WTC11 (cell line): ENCODE measurements around the gene PKMYT1. TPM values are rescaled to one million over a fixed set of nuclear protein-coding genes. Genes with fewer than 3 reads are reported as not detected.

Source experiments
- ATAC-seq: fragments of 200-7000 bp; cut with Tn5 transposase; 2 replicates; pipeline ENCODE4 v1.10.0; 2021; ENCODE audit warnings: mild to moderate bottlenecking, moderate library complexity
- CTCF ChIA-PET: fragments of 300-600 bp; sonication (Branson Sonifier 250); formaldehyde crosslinking; loops from one replicate; lab custom pipeline; 2021; ENCODE audit warnings: antibody characterized with exemption; lab: Charles Lee
- POLR2A ChIA-PET: fragments of 350-600 bp; sonication (Branson Sonifier 250); formaldehyde crosslinking; loops from one replicate; lab custom pipeline; 2021; ENCODE audit warnings: antibody characterized with exemption; lab: Charles Lee
- DNase-seq: peaks from one replicate; pipeline ENCODE4 v3.0.0; 2021; ENCODE audit warnings: low spot score
- H3K27ac Mint-ChIP-seq: 2 replicates; pipeline ENCODE4 v1.8.0; 2021; ENCODE audit warnings: mixed read lengths
- H3K27me3 Mint-ChIP-seq: 2 replicates; pipeline ENCODE4 v1.8.0; 2021; ENCODE audit warnings: low read depth, mild to moderate bottlenecking, moderate library complexity, mixed read lengths
- H3K36me3 Mint-ChIP-seq: 2 replicates; pipeline ENCODE4 v1.8.0; 2021; ENCODE audit warnings: mixed read lengths
- H3K4me1 Mint-ChIP-seq: 2 replicates; pipeline ENCODE4 v1.8.0; 2022; ENCODE audit warnings: mixed read lengths
- H3K4me3 Mint-ChIP-seq: 2 replicates; pipeline ENCODE4 v1.8.0; 2021; ENCODE audit warnings: mild to moderate bottlenecking, moderate library complexity, mixed read lengths
- H3K9me3 Mint-ChIP-seq: 2 replicates; pipeline ENCODE4 v1.8.0; 2021; ENCODE audit warnings: mixed read lengths
- CREM ChIP-seq: sonication (generic); formaldehyde crosslinking; IDR thresholded peaks from 2 replicates; pipeline ENCODE4 v1.8.1; 2022; ENCODE audit warnings: mild to moderate bottlenecking, missing genetic modification reagents, moderate library complexity
- ELF4 ChIP-seq: sonication (generic); formaldehyde crosslinking; IDR thresholded peaks from 2 replicates; pipeline ENCODE4 v1.8.1; 2022; ENCODE audit warnings: low read depth, mild to moderate bottlenecking, moderate library complexity, missing genetic modification reagents
- HMGA2 ChIP-seq: fragments of 250-450 bp; sonication (Bioruptor Pico); IDR thresholded peaks from 2 replicates; pipeline ENCODE4 v1.4.0; 2021; ENCODE audit warnings: mild to moderate bottlenecking, moderate library complexity
- JUN ChIP-seq: sonication (generic); formaldehyde crosslinking; IDR thresholded peaks from 2 replicates; pipeline ENCODE4 v1.8.0; 2023; ENCODE audit warnings: mild to moderate bottlenecking, missing genetic modification reagents
- NFE2L1 ChIP-seq: sonication (generic); formaldehyde crosslinking; IDR thresholded peaks from 2 replicates; pipeline ENCODE4 v1.8.1; 2023; ENCODE audit warnings: missing genetic modification reagents
- NFYB ChIP-seq: sonication (generic); formaldehyde crosslinking; conservative IDR thresholded peaks from 2 replicates; pipeline ENCODE4 v1.8.0; 2022; ENCODE audit warnings: low read depth, missing genetic modification reagents
- NR3C1 ChIP-seq: sonication (generic); formaldehyde crosslinking; conservative IDR thresholded peaks from 2 replicates; pipeline ENCODE4 v1.8.1; 2023; ENCODE audit warnings: low read depth, mild to moderate bottlenecking, missing genetic modification reagents
- RELA ChIP-seq: sonication (generic); formaldehyde crosslinking; IDR thresholded peaks from 2 replicates; pipeline ENCODE4 v1.8.1; 2022; ENCODE audit warnings: missing genetic modification reagents, mild to moderate bottlenecking, borderline replicate concordance
- SMAD4 ChIP-seq: sonication (generic); formaldehyde crosslinking; IDR thresholded peaks from 2 replicates; pipeline ENCODE4 v1.8.0; 2022; ENCODE audit warnings: mild to moderate bottlenecking, missing genetic modification reagents
- SOX15 ChIP-seq: fragments of 250-450 bp; sonication (Bioruptor Pico); IDR thresholded peaks from 2 replicates; pipeline ENCODE4 v1.9.0; 2021; ENCODE audit warnings: mild to moderate bottlenecking
- TEAD1 ChIP-seq: sonication (generic); formaldehyde crosslinking; IDR thresholded peaks from 2 replicates; pipeline ENCODE4 v1.8.0; 2022; ENCODE audit warnings: mild to moderate bottlenecking, missing genetic modification reagents
- ZBTB21 ChIP-seq: sonication (generic); formaldehyde crosslinking; IDR thresholded peaks from 2 replicates; pipeline ENCODE4 v1.8.1; 2023; ENCODE audit warnings: mild to moderate bottlenecking, missing genetic modification reagents, borderline replicate concordance
- ZNF121 ChIP-seq: sonication (generic); formaldehyde crosslinking; IDR thresholded peaks from 2 replicates; pipeline ENCODE4 v1.8.0; 2023; ENCODE audit warnings: missing genetic modification reagents
- ZNF138 ChIP-seq: sonication (generic); formaldehyde crosslinking; conservative IDR thresholded peaks from 2 replicates; pipeline ENCODE4 v1.8.1; 2022; ENCODE audit warnings: mild to moderate bottlenecking, moderate library complexity, missing genetic modification reagents
- ZNF219 ChIP-seq: sonication (generic); formaldehyde crosslinking; IDR thresholded peaks from 2 replicates; pipeline ENCODE4 v1.8.0; 2023; ENCODE audit warnings: missing genetic modification reagents, mild to moderate bottlenecking, borderline replicate concordance
- ZNF232 ChIP-seq: sonication (generic); formaldehyde crosslinking; IDR thresholded peaks from 2 replicates; pipeline ENCODE4 v1.8.0; 2022; ENCODE audit warnings: mild to moderate bottlenecking, missing genetic modification reagents
- ZNF416 ChIP-seq: fragments of 250-450 bp; sonication (Bioruptor Pico); IDR thresholded peaks from 2 replicates; pipeline ENCODE4 v1.9.0; 2021; ENCODE audit warnings: mild to moderate bottlenecking, inconsistent platforms
- ZNF423 ChIP-seq: fragments of 250-450 bp; sonication (Bioruptor Pico); IDR thresholded peaks from 2 replicates; pipeline ENCODE4 v2.1.2; 2022; ENCODE audit warnings: mild to moderate bottlenecking, moderate library complexity
- total RNA-seq: library from RNA; stranded (reverse); gene quantifications from 3 replicates; pipeline ENCODE4 v1.2.3, GENCODE V29; 2021
- TF ChIP-seq, protein P1 (sequence below): fragments of 250-450 bp; sonication (Bioruptor Pico); conservative IDR thresholded peaks from 2 replicates; pipeline ENCODE4 v1.9.0; 2021; ENCODE audit warnings: mild to moderate bottlenecking
- TF ChIP-seq, protein P2 (sequence below): sonication (generic); formaldehyde crosslinking; conservative IDR thresholded peaks from 2 replicates; pipeline ENCODE4 v1.8.1; 2022; ENCODE audit warnings: mild to moderate bottlenecking, missing genetic modification reagents
- TF ChIP-seq, protein P3 (sequence below): fragments of 200-600 bp; IDR thresholded peaks from 2 replicates; pipeline ENCODE4 v1.8.0; 2022; ENCODE audit warnings: antibody characterized with exemption
- TF ChIP-seq, protein P4 (sequence below): sonication (generic); formaldehyde crosslinking; IDR thresholded peaks from 2 replicates; pipeline ENCODE4 v1.8.0; 2022; ENCODE audit warnings: mild to moderate bottlenecking, missing genetic modification reagents
- TF ChIP-seq, protein P5 (sequence below): sonication (generic); formaldehyde crosslinking; IDR thresholded peaks from 2 replicates; pipeline ENCODE4 v1.8.0; 2023; ENCODE audit warnings: mild to moderate bottlenecking, missing genetic modification reagents

Gene PKMYT1
- total RNA-seq, 1 experiment from 2014 or later: 120 TPM

DNA sequence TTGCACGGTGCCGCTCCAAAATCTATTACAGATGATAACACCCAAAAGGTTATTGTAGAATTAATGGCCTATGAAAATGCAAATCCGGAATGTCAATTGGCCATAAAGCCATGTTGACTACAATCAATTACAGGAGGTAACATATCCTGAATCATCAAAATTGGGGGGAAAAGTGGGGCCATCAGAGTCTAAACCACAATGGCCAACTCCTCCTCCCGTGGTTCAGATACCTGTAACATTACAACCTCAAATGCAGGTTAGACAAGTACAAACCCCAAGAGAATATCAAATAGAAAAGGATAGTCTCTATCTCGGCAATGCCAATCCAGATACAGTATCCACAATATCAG, 53.6 kb downstream of the PKMYT1 start (continued):
- no peak for TF ChIP-seq NFYB (CRISPR knock-in tag)
- TF ChIP-seq ZNF416: no peak
- TF ChIP-seq JUN (CRISPR knock-in tag): no peak
- no peak for TF ChIP-seq SMAD4 (CRISPR knock-in tag)
- no peak for TF ChIP-seq ZNF121 (CRISPR knock-in tag)
- no peak for TF ChIP-seq ZNF138 (CRISPR knock-in tag)
- no peak for TF ChIP-seq RELA
- TF ChIP-seq, protein P1, sequence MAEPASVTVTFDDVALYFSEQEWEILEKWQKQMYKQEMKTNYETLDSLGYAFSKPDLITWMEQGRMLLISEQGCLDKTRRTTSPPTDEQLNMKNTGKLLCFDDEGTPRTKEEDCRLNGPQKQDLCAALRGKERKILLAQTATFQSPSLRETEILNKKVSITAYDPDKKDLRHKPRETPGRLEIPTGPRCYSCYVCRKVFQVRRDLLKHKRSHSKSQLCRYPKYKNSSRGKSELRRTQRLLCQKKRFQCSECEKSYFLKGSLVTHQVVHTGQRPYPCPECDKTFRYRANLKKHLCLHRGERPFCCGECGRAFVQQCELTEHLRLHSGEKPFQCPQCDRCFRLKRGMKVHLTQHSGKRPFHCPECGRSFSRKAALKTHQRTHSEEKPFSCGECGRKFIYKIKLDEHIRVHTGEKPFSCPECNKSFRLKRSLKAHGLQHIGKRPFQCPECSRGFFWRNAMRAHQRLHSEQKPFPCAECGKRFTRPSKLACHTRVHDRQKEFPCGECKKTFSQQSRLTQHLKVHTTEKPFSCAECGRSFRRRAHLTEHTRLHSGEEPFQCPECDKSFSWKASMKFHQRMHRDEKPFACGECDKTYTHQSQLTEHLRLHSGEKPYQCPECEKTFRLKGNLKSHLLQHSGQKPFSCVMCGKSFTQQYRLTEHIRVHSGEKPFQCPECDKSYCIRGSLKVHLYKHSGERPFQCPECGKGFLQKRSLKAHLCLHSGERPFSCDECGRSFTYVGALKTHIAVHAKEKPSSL: no peak
- TF ChIP-seq, protein P2, sequence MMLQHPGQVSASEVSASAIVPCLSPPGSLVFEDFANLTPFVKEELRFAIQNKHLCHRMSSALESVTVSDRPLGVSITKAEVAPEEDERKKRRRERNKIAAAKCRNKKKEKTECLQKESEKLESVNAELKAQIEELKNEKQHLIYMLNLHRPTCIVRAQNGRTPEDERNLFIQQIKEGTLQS (CRISPR knock-in tag): no peak
- no peak for TF ChIP-seq SOX15 (CRISPR knock-in tag)
- TF ChIP-seq, all 79 proteins: peak for 0

DNA sequence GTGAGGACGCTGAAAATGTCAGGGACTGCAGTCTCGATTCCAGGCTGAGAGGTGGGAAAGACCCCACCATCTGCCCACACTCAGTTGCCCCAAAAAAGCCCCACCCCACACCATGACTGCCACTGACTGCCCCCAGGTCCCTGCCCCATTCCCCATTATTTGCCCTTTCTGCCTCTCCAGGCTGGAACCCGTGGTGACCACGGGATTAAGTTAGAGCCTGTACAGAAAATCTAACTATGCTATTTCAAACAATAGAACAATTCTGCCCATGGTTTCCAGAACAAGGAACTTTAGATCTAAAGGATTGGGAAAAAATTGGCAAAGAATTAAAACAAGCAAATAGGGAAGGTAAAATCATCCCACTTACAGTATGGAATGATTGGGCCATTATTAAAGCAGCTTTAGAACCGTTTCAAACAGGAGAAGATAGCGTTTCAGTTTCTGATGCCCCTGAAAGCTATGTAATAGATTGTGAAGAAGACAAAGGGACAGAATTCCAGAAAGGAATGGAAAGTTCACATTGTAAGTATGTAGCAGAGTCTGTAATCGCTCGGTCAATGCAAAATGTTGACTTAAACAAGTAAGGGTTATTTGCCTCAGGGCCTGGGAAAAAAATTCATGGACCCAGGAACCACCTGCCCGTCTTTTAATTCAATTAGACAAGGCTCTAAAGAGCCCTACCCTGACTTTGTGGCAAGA, 54.1 kb downstream of the PKMYT1 start:
- H3K27ac Mint-ChIP-seq: peak overlapping the region; percentile 64; the same call in 1 of the 2 replicates
- H3K36me3 Mint-ChIP-seq: peaks cover 3% of the 10 kb centered on the region; the same call in 1 of the 2 replicates
- H3K9me3 Mint-ChIP-seq: peaks cover 9% of the 10 kb centered on the region
- CTCF ChIA-PET: interaction anchor here (0.6 to 3.1 kb wide), 36 partner anchors 9 to 173 kb away, joined by 3 to 42 read pairs (median 7); partner anchors contain the start of genes FLYWCH1, FLYWCH2, KREMEN2 and PRSS21
- peaks cover 33% of the 10 kb centered on the region for H3K4me1 Mint-ChIP-seq
- no peak for DNase-seq
- TF ChIP-seq, protein P2 (CRISPR knock-in tag): no peak
- TF ChIP-seq ZNF219 (CRISPR knock-in tag): 0 out of 2 replicates have a peak, but pooled peaks have one; percentile 13
- peaks cover 9% of the 10 kb centered on the region for H3K27me3 Mint-ChIP-seq
- POLR2A ChIA-PET: interaction anchor here (0.5 to 1.0 kb wide), 4 partner anchors 15 to 51 kb away, joined by 3 to 5 read pairs (median 4); partner anchors contain the start of gene FLYWCH1
- H3K4me3 Mint-ChIP-seq: peak overlapping the region; percentile 55
- ATAC-seq: no peak

DNA sequence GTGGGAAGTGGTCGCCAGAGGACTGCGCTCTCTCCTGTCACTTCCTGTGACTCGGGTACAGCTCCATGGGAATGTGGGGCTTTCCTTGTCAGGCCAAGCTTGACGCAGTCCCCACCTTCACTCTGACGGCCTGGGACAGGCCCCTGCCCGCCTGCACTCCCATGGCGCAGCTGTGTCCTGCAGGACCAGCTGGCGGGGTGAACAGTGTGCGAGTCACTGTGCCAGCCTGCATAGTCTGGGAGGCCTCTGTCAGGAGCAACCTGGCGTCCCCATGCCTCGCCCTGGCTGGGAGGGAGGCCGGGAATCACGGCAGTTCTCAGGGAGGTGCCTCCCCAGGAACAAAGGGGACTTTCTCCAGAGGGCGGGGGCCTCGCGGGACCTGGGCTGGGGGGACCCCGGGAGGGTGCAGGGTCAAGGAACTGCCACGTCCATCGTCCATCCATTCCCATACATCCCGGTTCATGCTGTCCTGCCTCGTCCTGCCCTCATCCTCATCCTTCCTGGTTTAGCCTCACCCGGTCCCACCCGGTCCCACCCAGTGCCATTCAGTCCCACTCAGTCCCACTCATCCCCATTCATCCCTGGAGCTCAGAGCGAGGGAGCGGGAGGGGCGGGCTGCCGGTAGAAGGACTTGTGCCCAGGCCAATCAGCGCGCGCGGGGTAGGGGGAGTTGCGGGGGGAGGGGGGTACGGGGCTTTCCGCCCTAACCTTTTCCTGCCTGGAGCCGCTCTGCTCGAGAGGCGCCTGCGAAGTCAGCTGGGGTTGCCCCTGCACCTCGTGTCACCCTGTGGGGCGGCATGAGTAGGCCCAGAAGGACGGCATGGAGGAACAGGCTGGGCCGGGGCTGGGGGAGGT, 55.1 kb downstream of the PKMYT1 start:
- Mint-ChIP-seq H3K4me3 (peak overlapping the region; percentile 55), H3K36me3 (peaks cover 3% of the 10 kb centered on the region; the same call in 1 of the 2 replicates), H3K4me1 (peaks cover 33% of the 10 kb centered on the region), H3K9me3 (peaks cover 9% of the 10 kb centered on the region), H3K27me3 (peaks cover 9% of the 10 kb centered on the region), H3K27ac (no peak overlapping the region)
- DNase-seq: peak; percentile 74
- POLR2A ChIA-PET: interaction anchor here (0.5 to 1.0 kb wide), 3 partner anchors 14 to 49 kb away, joined by 3 to 4 read pairs (median 3); partner anchors contain the start of gene FLYWCH1
- peak; percentile 79 for ATAC-seq
- CTCF ChIA-PET: interaction anchor here (0.5 to 2.1 kb wide), 25 partner anchors 8 to 1384 kb away, joined by 3 to 17 read pairs (median 5); partner anchors contain the start of genes FLYWCH1, FLYWCH2, KREMEN2 and PRSS21
- no peak for TF ChIP-seq ELF4
- TF ChIP-seq, protein P3, sequence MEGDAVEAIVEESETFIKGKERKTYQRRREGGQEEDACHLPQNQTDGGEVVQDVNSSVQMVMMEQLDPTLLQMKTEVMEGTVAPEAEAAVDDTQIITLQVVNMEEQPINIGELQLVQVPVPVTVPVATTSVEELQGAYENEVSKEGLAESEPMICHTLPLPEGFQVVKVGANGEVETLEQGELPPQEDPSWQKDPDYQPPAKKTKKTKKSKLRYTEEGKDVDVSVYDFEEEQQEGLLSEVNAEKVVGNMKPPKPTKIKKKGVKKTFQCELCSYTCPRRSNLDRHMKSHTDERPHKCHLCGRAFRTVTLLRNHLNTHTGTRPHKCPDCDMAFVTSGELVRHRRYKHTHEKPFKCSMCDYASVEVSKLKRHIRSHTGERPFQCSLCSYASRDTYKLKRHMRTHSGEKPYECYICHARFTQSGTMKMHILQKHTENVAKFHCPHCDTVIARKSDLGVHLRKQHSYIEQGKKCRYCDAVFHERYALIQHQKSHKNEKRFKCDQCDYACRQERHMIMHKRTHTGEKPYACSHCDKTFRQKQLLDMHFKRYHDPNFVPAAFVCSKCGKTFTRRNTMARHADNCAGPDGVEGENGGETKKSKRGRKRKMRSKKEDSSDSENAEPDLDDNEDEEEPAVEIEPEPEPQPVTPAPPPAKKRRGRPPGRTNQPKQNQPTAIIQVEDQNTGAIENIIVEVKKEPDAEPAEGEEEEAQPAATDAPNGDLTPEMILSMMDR: no peak
- TF ChIP-seq TEAD1 (CRISPR knock-in tag): no peak
- TF ChIP-seq, protein P4, sequence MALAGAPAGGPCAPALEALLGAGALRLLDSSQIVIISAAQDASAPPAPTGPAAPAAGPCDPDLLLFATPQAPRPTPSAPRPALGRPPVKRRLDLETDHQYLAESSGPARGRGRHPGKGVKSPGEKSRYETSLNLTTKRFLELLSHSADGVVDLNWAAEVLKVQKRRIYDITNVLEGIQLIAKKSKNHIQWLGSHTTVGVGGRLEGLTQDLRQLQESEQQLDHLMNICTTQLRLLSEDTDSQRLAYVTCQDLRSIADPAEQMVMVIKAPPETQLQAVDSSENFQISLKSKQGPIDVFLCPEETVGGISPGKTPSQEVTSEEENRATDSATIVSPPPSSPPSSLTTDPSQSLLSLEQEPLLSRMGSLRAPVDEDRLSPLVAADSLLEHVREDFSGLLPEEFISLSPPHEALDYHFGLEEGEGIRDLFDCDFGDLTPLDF (CRISPR knock-in tag): no peak
- no peak for TF ChIP-seq ZNF416
- no peak for TF ChIP-seq HMGA2 (CRISPR knock-in tag)
- no peak for TF ChIP-seq ZNF423 (CRISPR knock-in tag)
- TF ChIP-seq, protein P5, sequence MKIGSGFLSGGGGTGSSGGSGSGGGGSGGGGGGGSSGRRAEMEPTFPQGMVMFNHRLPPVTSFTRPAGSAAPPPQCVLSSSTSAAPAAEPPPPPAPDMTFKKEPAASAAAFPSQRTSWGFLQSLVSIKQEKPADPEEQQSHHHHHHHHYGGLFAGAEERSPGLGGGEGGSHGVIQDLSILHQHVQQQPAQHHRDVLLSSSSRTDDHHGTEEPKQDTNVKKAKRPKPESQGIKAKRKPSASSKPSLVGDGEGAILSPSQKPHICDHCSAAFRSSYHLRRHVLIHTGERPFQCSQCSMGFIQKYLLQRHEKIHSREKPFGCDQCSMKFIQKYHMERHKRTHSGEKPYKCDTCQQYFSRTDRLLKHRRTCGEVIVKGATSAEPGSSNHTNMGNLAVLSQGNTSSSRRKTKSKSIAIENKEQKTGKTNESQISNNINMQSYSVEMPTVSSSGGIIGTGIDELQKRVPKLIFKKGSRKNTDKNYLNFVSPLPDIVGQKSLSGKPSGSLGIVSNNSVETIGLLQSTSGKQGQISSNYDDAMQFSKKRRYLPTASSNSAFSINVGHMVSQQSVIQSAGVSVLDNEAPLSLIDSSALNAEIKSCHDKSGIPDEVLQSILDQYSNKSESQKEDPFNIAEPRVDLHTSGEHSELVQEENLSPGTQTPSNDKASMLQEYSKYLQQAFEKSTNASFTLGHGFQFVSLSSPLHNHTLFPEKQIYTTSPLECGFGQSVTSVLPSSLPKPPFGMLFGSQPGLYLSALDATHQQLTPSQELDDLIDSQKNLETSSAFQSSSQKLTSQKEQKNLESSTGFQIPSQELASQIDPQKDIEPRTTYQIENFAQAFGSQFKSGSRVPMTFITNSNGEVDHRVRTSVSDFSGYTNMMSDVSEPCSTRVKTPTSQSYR (CRISPR knock-in tag): no peak
- no peak for TF ChIP-seq NR3C1
- TF ChIP-seq ZNF232 (CRISPR knock-in tag): no peak
- no peak for TF ChIP-seq NFE2L1 (CRISPR knock-in tag)
- TF ChIP-seq SOX15 (CRISPR knock-in tag): no peak
- no peak for TF ChIP-seq CREM (CRISPR knock-in tag)
- TF ChIP-seq ZNF138 (CRISPR knock-in tag): no peak
- TF ChIP-seq ZBTB21 (CRISPR knock-in tag): no peak
